Measurements from ENCODE around the gene SCGB1D2.
"Not testable (repeated sequence)": the region's sequence is repeated elsewhere in the genome, so short reads cannot be mapped to it uniquely, and the experiment has no call there.

SCGB1D2 gene

GRCh38 chr11:62242021-62242420 lies at the start of gene SCGB1D2:
Gene SCGB1D2 (plus strand): TSS chr11:62242239. CDS start chr11:62242308, 69 bp downstream.
- DNase-seq, result no peak

GRCh38 chr11:62193952-62194351 lies 48.1 kb upstream of the SCGB1D2 start:
- DNase-seq, result no peak

- DNase-seq, result peak in 1 of 2 experiments; percentile 6
Measured at GRCh38 chr11:62195010-62195409, 47.0 kb upstream of the SCGB1D2 start.

GRCh38 chr11:62195945-62196344 lies 46.1 kb upstream of the SCGB1D2 start:
- DNase-seq, result no peak

- DNase-seq, result not testable (repeated sequence)
Measured at GRCh38 chr11:62197400-62197799, 44.6 kb upstream of the SCGB1D2 start.

GRCh38 chr11:62201376-62201775 lies 40.7 kb upstream of the SCGB1D2 start:
- no peak for DNase-seq

GRCh38 chr11:62202910-62203309 lies 39.1 kb upstream of the SCGB1D2 start:
- no peak for DNase-seq

GRCh38 chr11:62204430-62204829 lies 37.6 kb upstream of the SCGB1D2 start:
- DNase-seq, result no peak

- DNase-seq, result no peak
Measured at GRCh38 chr11:62205441-62205840, 36.6 kb upstream of the SCGB1D2 start.

- DNase-seq, result not testable (repeated sequence)
Measured at GRCh38 chr11:62206276-62207066, 35.6 kb upstream of the SCGB1D2 start.

GRCh38 chr11:62208785-62209144 lies 33.3 kb upstream of the SCGB1D2 start:
- no peak for DNase-seq

GRCh38 chr11:62217191-62217748 lies 24.8 kb upstream of the SCGB1D2 start:
- peak; percentile 37 to 50 for DNase-seq

GRCh38 chr11:62221498-62221897 lies 20.5 kb upstream of the SCGB1D2 start:
- DNase-seq, result no peak

- no peak for DNase-seq
Measured at GRCh38 chr11:62223095-62223494, 18.9 kb upstream of the SCGB1D2 start.

- no peak for DNase-seq
Measured at GRCh38 chr11:62233730-62234129, 8.3 kb upstream of the SCGB1D2 start.

- DNase-seq, result no peak
Measured at GRCh38 chr11:62236187-62236586, 5.9 kb upstream of the SCGB1D2 start.

- no peak for DNase-seq
Measured at GRCh38 chr11:62237499-62237898, 4.5 kb upstream of the SCGB1D2 start.

- DNase-seq, result no peak
Measured at GRCh38 chr11:62238151-62238550, 3.9 kb upstream of the SCGB1D2 start.

- DNase-seq, result no peak
Measured at GRCh38 chr11:62241095-62241494, 944 bp upstream of the SCGB1D2 start.

- peak; percentile 35 to 41 for DNase-seq
Measured at GRCh38 chr11:62245271-62245753, 3.3 kb downstream of the SCGB1D2 start.

- no peak for DNase-seq
Measured at GRCh38 chr11:62251698-62252097, 9.7 kb downstream of the SCGB1D2 start.

- no peak for DNase-seq
Measured at GRCh38 chr11:62253999-62254542, 12.0 kb downstream of the SCGB1D2 start.

- DNase-seq, result no peak
Measured at GRCh38 chr11:62256281-62256680, 14.2 kb downstream of the SCGB1D2 start.

- DNase-seq, result no peak
Measured at GRCh38 chr11:62260261-62260953, 18.4 kb downstream of the SCGB1D2 start.
